H9 (cell line): Measurements from ENCODE around the gene CENPB. TPM values are rescaled to one million over a fixed set of nuclear protein-coding genes. Genes with fewer than 3 reads are reported as not detected.

Source experiments
- DNase-seq: peaks from one replicate; pipeline ENCODE4 v3.0.0-alpha.2; 2017
- H2AFZ ChIP-seq: one replicate; pipeline ENCODE4 v1.6.1; 2013; ENCODE audit warnings: mild to moderate bottlenecking, low read length, control low read depth, moderate library complexity
- H2AK5ac ChIP-seq: 2 replicates; pipeline ENCODE4 v1.6.1; 2013; ENCODE audit warnings: low read length, control low read depth, mixed read lengths; ENCODE audit not compliant: insufficient read length
- H2BK120ac ChIP-seq: one replicate; pipeline ENCODE4 v1.6.1; 2013; ENCODE audit warnings: low read depth, mild to moderate bottlenecking, low read length, control low read depth, inconsistent platforms; ENCODE audit not compliant: poor library complexity, severe bottlenecking
- H2BK12ac ChIP-seq: 2 replicates; pipeline ENCODE4 v1.6.1; 2013; ENCODE audit warnings: low read length, control low read depth, mixed read lengths, low read depth; ENCODE audit not compliant: insufficient read length
- H2BK15ac ChIP-seq: 2 replicates; pipeline ENCODE4 v1.6.1; 2013; ENCODE audit warnings: low read depth, low read length, control low read depth
- H2BK20ac ChIP-seq: one replicate; pipeline ENCODE4 v1.6.1; 2013; ENCODE audit warnings: low read depth, mild to moderate bottlenecking, low read length, control low read depth, inconsistent platforms; ENCODE audit not compliant: poor library complexity, severe bottlenecking
- H2BK5ac ChIP-seq: 2 replicates; pipeline ENCODE4 v1.6.1; 2013; ENCODE audit warnings: low read length, control low read depth, mixed read lengths; ENCODE audit not compliant: insufficient read length
- H3K14ac ChIP-seq: 2 replicates; pipeline ENCODE4 v1.6.1; 2013; ENCODE audit warnings: low read length, control low read depth; ENCODE audit not compliant: insufficient read depth
- H3K18ac ChIP-seq: 2 replicates; pipeline ENCODE4 v1.6.1; 2013; ENCODE audit warnings: low read depth, mild to moderate bottlenecking, mixed read lengths, low read length, control low read depth; ENCODE audit not compliant: insufficient read length
- H3K23ac ChIP-seq: 2 replicates; pipeline ENCODE4 v1.6.1; 2013; ENCODE audit warnings: low read length, control low read depth, mixed read lengths, low read depth; ENCODE audit not compliant: insufficient read length
- H3K23me2 ChIP-seq: 2 replicates; pipeline ENCODE4 v1.6.1; 2013; ENCODE audit warnings: low read depth, mild to moderate bottlenecking, mixed read lengths, low read length, control low read depth; ENCODE audit not compliant: insufficient read length, poor library complexity, severe bottlenecking
- H3K27ac ChIP-seq: 2 replicates; pipeline ENCODE4 v1.5.1; 2013; ENCODE audit warnings: low read length, control low read depth, mixed read lengths, low read depth; ENCODE audit not compliant: insufficient read length
- H3K27me3 ChIP-seq: 2 replicates; pipeline ENCODE4 v1.6.1; 2013; ENCODE audit warnings: low read length, control low read depth, inconsistent platforms; ENCODE audit not compliant: insufficient read depth
- H3K4ac ChIP-seq: 2 replicates; pipeline ENCODE4 v1.6.1; 2013; ENCODE audit warnings: low read depth, mild to moderate bottlenecking, control low read depth, inconsistent platforms, low read length, moderate library complexity
- H3K4me1 ChIP-seq: 2 replicates; pipeline ENCODE4 v1.6.1; 2013; ENCODE audit warnings: low read length, control low read depth, inconsistent platforms; ENCODE audit not compliant: insufficient read depth
- H3K4me2 ChIP-seq: 2 replicates; pipeline ENCODE4 v1.6.1; 2013; ENCODE audit warnings: low read length, control low read depth, mixed read lengths; ENCODE audit not compliant: insufficient read length, insufficient read depth
- H3K56ac ChIP-seq: 2 replicates; pipeline ENCODE4 v1.6.1; 2013; ENCODE audit warnings: low read depth, mild to moderate bottlenecking, mixed read lengths, low read length, control low read depth; ENCODE audit not compliant: insufficient read length
- H3K79me1 ChIP-seq: 2 replicates; pipeline ENCODE4 v1.6.1; 2013; ENCODE audit warnings: low read depth, mild to moderate bottlenecking, moderate library complexity, low read length, control low read depth, inconsistent platforms; ENCODE audit not compliant: insufficient read depth, poor library complexity, severe bottlenecking
- H3K79me2 ChIP-seq: 2 replicates; pipeline ENCODE4 v1.6.1; 2013; ENCODE audit warnings: low read length, control low read depth, inconsistent platforms; ENCODE audit not compliant: insufficient read depth
- H3K9ac ChIP-seq: 2 replicates; pipeline ENCODE4 v1.6.1; 2013; ENCODE audit warnings: low read length, control low read depth, mixed read lengths; ENCODE audit not compliant: insufficient read length; ENCODE audit errors: extremely low read depth
- H3K9me3 ChIP-seq: one replicate; pipeline ENCODE4 v1.6.1; 2013; ENCODE audit warnings: low read depth, low read length, inconsistent platforms; ENCODE audit not compliant: control insufficient read depth
- H3T11ph ChIP-seq: one replicate; pipeline ENCODE4 v1.6.1; 2013; ENCODE audit warnings: mild to moderate bottlenecking, low read length, control low read depth, inconsistent platforms
- H4K20me1 ChIP-seq: one replicate; pipeline ENCODE4 v1.6.1; 2013; ENCODE audit not compliant: control insufficient read depth, insufficient read length, insufficient read depth
- H4K5ac ChIP-seq: 2 replicates; pipeline ENCODE4 v1.6.1; 2013; ENCODE audit warnings: low read depth, mild to moderate bottlenecking, mixed read lengths, low read length, control low read depth; ENCODE audit not compliant: insufficient read length
- H4K8ac ChIP-seq: replicated peaks from 2 replicates; pipeline ENCODE4 v1.6.1; 2013; ENCODE audit warnings: low read length, control low read depth, mixed read lengths, low read depth; ENCODE audit not compliant: insufficient read length
- H4K91ac ChIP-seq: 2 replicates; pipeline ENCODE4 v1.6.1; 2013; ENCODE audit warnings: low read depth, mild to moderate bottlenecking, moderate library complexity, mixed read lengths, low read length, control low read depth; ENCODE audit not compliant: insufficient read length
- H3K27ac Mint-ChIP-seq, 3 experiments: 2 replicates in 2 of 3; 3 replicates in 1 of 3; pipeline ENCODE4 v1.8.0; 2020 to 2021; ENCODE audit warnings: mixed read lengths in 3 of 3, mild to moderate bottlenecking in 1 of 3, moderate library complexity in 1 of 3
- H3K27me3 Mint-ChIP-seq: 2 replicates; pipeline ENCODE4 v1.8.0; 2021; ENCODE audit warnings: low read depth, mild to moderate bottlenecking, moderate library complexity, mixed read lengths
- H3K36me3 Mint-ChIP-seq, 3 experiments: 2 replicates in 2 of 3; 3 replicates in 1 of 3; pipeline ENCODE4 v1.8.0; 2020 to 2021; ENCODE audit warnings: low read depth in 3 of 3, mixed read lengths in 3 of 3; ENCODE audit not compliant: insufficient read depth in 1 of 3
- H3K4me1 Mint-ChIP-seq, 2 experiments: 2 replicates each; pipeline ENCODE4 v1.8.0; 2020; ENCODE audit warnings: mixed read lengths in 2 of 2
- H3K4me3 Mint-ChIP-seq, 2 experiments: 2 replicates in 1 of 2; 3 replicates in 1 of 2; pipeline ENCODE4 v1.8.0; 2020 to 2021; ENCODE audit warnings: mild to moderate bottlenecking in 2 of 2, mixed read lengths in 2 of 2, moderate library complexity in 1 of 2
- H3K9me3 Mint-ChIP-seq, 2 experiments: 2 replicates in 1 of 2; 3 replicates in 1 of 2; pipeline ENCODE4 v1.8.0; 2020; ENCODE audit warnings: mild to moderate bottlenecking in 2 of 2, mixed read lengths in 2 of 2, moderate library complexity in 1 of 2
- WGBS: extraction: QIAGEN DNeasy Blood & Tissue Kit; methylation state at CpG from one replicate; pipeline ENCODE4 v1.1.7; 2013; ENCODE audit warnings: missing lambda C conversion rate, low lambda C conversion rate, mixed read lengths; ENCODE audit not compliant: insufficient read length; ENCODE audit errors: extremely low coverage; 5-methylcytosine and 5-hydroxymethylcytosine counted together
- total RNA-seq: library from RNA; stranded (reverse); gene quantifications from 2 replicates; pipeline ENCODE4 v1.2.1, GENCODE V29; 2021
- TF ChIP-seq, protein P1 (sequence below): fragments of 200-600 bp; sonication (generic); conservative IDR thresholded peaks from 3 replicates; pipeline ENCODE4 v1.8.0; 2021; ENCODE audit warnings: antibody characterized with exemption, mild to moderate bottlenecking

Gene CENPB
- total RNA-seq, 1 experiment from 2014 or later = 63.1 TPM

DNA sequence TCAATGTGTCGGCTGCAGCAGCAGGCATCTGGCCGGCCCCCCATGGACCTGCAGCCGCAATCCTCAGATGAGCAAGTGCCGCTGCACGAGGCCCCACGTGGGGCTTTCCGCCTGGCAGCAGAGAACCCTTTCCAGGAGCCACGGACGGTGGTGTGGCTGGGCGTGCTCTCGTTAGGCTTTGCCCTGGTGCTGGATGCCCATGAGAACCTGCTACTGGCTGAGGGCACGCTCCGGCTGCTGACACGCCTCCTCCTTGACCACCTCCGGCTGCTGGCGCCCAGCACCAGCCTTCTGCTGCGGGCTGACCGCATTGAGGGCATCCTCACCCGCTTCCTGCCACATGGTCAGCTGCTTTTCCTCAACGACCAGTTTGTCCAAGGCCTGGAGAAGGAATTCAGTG lies 37.3 kb upstream of the CENPB start:
- H4K91ac ChIP-seq = no peak overlapping the region
- H3K27ac ChIP-seq = no peak overlapping the region
- H3K56ac ChIP-seq = no peak overlapping the region
- no peak overlapping the region for H2BK15ac ChIP-seq
- H3K18ac ChIP-seq = no peak overlapping the region
- no peaks in the 10 kb centered on the region for H3K79me1 ChIP-seq
- no peak overlapping the region for H3K4me3 Mint-ChIP-seq
- no peaks in the 10 kb centered on the region for H3K9me3 ChIP-seq
- no peak overlapping the region for H3K23ac ChIP-seq
- no peak overlapping the region for H3K4ac ChIP-seq
- peaks cover 0 to 2% (median 0%) of the 10 kb centered on the region in 3 experiments; a peak in 2 of 7 replicates for H3K36me3 Mint-ChIP-seq
- H3K27ac Mint-ChIP-seq = no peak overlapping the region
- H3K23me2 ChIP-seq = no peaks in the 10 kb centered on the region
- H3K14ac ChIP-seq = no peak overlapping the region
- H3T11ph ChIP-seq = no peak overlapping the region
- H2AFZ ChIP-seq = no peak overlapping the region
- H2BK5ac ChIP-seq = no peak overlapping the region
- no peak overlapping the region for H2BK12ac ChIP-seq
- H3K4me1 Mint-ChIP-seq = peaks cover 8 to 14% of the 10 kb centered on the region in 2 experiments
- no peaks in the 10 kb centered on the region for H3K4me1 ChIP-seq
- no peak overlapping the region for H3K4me2 ChIP-seq
- H3K9ac ChIP-seq = no peak overlapping the region
- no peak overlapping the region for H2BK20ac ChIP-seq
- WGBS = no CpG with 5 or more reads among the region's 20 CpGs
- no peak overlapping the region for H2AK5ac ChIP-seq
- H4K8ac ChIP-seq = no peak overlapping the region
- H4K20me1 ChIP-seq = no peaks in the 10 kb centered on the region
- H3K27me3 Mint-ChIP-seq = no peaks in the 10 kb centered on the region
- no peaks in the 10 kb centered on the region; a peak in 1 of 5 replicates for H3K9me3 Mint-ChIP-seq
- no peak for DNase-seq
- TF ChIP-seq, protein P1, sequence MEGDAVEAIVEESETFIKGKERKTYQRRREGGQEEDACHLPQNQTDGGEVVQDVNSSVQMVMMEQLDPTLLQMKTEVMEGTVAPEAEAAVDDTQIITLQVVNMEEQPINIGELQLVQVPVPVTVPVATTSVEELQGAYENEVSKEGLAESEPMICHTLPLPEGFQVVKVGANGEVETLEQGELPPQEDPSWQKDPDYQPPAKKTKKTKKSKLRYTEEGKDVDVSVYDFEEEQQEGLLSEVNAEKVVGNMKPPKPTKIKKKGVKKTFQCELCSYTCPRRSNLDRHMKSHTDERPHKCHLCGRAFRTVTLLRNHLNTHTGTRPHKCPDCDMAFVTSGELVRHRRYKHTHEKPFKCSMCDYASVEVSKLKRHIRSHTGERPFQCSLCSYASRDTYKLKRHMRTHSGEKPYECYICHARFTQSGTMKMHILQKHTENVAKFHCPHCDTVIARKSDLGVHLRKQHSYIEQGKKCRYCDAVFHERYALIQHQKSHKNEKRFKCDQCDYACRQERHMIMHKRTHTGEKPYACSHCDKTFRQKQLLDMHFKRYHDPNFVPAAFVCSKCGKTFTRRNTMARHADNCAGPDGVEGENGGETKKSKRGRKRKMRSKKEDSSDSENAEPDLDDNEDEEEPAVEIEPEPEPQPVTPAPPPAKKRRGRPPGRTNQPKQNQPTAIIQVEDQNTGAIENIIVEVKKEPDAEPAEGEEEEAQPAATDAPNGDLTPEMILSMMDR = no peak
- H3K27me3 ChIP-seq = no peaks in the 10 kb centered on the region
- no peak overlapping the region for H2BK120ac ChIP-seq
- H4K5ac ChIP-seq = no peak overlapping the region
- H3K79me2 ChIP-seq = no peaks in the 10 kb centered on the region
